Suppressor macrophage treated with lipopolysaccharide for 4 hours (primary cell): ENCODE data around the gene STMN1.

Experiments
- DNase-seq: peaks from one replicate; pipeline ENCODE4 v3.0.0-alpha.2; 2020

STMN1 gene

GRCh38 chr1:25867210-25867991 is 38.8 kb downstream of the STMN1 start:
- no peak for DNase-seq

GRCh38 chr1:25866288-25866687 is 39.9 kb downstream of the STMN1 start:
- DNase-seq = no peak

- no peak for DNase-seq
These were observed 41.8 kb downstream of the STMN1 start for GRCh38 chr1:25864434-25864833.

DNA sequence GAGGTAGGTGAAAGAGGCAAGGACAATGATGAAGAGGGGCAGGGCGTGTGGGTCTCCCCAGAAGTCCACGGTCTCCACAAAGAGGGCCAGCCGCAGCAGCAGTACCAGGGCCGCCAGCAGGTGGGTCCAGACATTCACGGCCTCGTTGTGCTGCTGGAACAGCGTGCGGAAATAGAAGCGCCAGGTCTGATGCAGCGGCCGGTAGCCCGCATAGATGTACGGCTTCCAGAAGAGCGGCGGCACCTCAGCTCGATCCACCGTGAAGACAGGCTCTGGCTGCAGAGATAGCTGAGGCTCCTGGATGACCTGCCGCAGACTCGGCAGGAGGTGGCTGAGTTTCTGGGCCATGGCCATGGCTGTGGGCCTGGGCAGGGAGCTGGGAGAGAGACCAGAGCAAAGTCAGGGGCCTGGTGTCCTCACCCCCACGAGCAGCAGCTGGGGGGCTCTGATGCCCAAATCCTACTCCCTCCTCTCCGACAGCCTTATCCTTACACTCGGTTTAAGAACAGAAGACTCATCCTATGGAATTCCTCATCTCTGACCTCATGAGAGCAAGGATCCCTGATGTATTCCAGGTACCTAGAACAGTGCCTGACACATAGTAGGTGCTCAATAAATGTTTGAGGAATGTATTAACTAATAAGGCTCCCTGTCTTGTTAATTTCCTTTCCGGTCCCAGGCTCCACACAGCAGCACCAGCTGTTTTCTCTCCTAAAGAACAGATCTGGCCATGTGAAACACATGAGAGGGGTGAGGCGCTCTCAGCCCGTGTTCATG is 42.5 kb downstream of the STMN1 start:
- DNase-seq = no peak

GRCh38 chr1:25862785-25863485 is 43.3 kb downstream of the STMN1 start:
- DNase-seq = no peak

DNA sequence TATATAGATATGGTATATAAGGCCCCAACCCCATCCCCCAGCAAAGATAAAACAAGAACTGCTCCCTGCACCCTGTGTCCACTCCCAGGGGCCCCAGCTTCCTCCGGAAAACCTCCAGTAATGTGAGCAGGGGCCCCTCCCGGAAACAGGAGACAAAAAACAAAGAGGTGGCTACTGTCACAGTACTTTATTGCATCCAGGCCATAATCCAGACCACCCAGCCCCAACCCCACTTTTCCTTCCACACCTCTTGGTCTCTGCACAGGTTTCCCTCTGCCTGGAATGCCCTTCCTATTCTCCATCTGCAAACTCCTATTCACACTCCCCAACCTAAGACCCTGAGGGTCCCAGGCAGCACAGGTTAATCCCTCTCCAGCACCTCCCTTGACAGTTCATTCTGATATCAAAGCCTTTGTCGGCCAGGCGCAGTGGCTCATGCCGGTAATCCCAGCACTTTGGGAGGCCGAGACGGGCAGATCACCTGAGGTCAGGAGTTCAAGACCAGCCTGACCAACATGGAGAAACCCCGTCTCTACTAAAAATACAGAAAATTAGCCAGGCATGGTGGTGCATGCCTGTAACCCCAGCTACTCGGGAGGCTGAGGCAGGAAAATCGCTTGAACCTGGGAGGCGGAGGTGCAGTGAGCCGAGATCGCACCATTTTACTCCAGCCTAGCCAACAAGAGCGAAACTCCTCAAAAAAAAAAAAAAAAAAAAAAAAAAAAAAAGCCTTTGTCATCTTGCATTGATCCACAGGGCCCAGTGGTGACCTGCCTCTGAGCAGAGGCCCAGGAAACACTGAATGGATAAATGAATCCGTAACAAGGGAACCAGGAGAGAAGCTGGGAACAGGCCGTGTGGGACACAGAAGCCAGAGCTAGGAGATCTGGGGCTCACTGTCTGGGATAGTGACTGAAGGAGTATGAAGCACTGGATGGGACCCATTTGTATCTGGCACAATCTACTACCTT is 44.6 kb downstream of the STMN1 start:
- DNase-seq = no peak

DNA sequence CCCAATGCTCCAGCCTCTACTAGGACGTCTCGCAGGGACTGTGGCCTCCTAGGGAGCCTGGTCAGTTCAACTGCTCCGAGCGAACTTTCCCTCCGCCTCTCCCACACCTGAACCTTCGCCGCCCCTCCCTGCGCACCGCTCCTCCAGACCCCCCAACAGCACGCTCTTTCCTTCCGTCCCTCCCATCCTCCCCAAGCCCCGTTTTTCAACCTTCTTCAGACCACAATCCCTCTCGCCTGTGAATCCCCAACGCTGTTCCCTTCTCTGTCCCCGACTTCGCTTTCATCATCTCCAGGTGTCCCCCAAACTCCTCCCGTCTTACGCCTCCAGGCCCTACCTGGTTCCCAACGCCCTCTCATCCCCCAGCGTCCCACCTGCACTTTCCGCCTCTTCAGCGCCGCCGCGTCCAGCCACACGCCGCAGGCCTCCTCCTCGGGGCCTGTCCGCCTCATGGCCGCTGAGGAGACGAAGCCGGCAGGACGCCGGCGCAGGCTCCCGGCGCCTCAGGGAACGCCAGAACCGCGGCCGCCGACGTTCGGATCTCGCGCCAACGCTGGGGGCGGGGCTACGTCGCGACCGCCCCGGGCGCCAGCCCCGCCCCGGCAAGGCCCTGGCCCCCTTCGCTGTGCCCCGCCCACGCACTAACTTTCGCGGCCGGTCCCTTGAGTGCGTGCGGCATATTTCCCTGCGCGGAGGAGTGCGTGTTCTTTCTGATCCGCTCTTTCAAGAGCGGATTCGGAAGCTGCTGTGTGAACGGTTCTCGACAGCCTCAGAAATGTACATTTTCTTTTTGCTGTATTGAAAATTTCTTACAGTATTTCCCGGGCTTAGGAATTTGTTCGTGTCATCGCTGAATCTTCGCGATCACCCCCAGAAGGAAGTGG is 47.1 kb downstream of the STMN1 start, which contains the start of gene AUNIP:
AUNIP (minus strand) TSS at position 552 of the 884 bp plus-strand sequence; CDS start at position 452, 100 bp downstream.
- DNase-seq = peak; percentile 98

DNA sequence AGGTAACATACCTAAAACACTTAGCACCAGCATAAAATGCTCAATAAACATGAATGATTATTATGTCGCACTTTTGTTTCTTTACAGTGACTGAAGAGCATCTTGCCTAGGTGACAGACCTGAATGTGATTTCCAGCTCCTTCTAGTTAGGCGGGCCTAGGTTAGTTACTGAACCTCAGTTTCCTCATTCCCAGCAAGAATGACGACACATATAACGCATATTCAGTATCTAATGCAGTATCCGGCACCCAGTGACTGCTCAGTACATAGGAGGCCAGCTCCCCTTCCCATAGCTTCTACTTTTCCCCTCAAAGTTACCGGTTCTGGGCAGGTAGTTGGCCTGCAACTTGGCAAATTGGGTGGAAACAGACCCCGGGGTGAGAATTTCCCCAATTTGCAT is 47.7 kb downstream of the STMN1 start:
- DNase-seq = no peak

DNA sequence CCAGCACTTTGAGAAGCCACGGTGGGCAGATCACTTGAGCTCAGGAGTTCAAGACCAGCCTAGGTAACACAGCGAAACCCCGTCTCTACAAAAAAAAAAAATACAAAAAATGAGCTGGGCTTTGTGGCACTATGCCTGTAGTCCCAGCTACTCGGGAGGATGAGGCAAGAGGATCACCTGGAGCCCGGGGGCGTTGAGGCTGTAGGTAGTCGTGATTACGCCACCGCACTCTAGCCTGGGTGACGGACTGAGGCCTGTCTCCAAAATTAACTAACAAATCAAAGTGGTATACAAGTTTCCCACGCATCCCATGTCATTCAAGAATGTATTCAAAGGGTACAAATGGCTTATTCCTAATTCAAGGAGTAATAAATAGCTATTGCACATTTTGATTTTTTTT is 49.4 kb downstream of the STMN1 start:
- DNase-seq = no peak

GRCh38 chr1:25854554-25854953 is 51.7 kb downstream of the STMN1 start:
- no peak for DNase-seq
